Hematopoietic multipotent progenitor cell (in vitro differentiated cells): Measurements from ENCODE around the gene F11R. TPM values are rescaled to one million over a fixed set of nuclear protein-coding genes. Genes with fewer than 3 reads are reported as not detected.
"Not testable (repeated sequence)": the region's sequence is repeated elsewhere in the genome, so short reads cannot be mapped to it uniquely, and the experiment has no call there.

Experiments used
- DNase-seq, 3 donors: peaks; one replicate each; pipeline ENCODE4 v3.0.0-alpha.2; 2011 to 2015; ENCODE audit warnings: low read depth in 2 of 3, low spot score in 2 of 3
- total RNA-seq: library from RNA; depleted of rRNA; stranded (reverse); fragments of >200 nt; gene quantifications from one replicate; pipeline ENCODE4 v1.2.3, GENCODE V29; 2012

The F11R gene
- total RNA-seq, 1 donor = 98.0 TPM

GRCh38 chr1:161016683-161017082, 4.3 kb downstream of the F11R start:
- not testable (repeated sequence) for DNase-seq

DNA sequence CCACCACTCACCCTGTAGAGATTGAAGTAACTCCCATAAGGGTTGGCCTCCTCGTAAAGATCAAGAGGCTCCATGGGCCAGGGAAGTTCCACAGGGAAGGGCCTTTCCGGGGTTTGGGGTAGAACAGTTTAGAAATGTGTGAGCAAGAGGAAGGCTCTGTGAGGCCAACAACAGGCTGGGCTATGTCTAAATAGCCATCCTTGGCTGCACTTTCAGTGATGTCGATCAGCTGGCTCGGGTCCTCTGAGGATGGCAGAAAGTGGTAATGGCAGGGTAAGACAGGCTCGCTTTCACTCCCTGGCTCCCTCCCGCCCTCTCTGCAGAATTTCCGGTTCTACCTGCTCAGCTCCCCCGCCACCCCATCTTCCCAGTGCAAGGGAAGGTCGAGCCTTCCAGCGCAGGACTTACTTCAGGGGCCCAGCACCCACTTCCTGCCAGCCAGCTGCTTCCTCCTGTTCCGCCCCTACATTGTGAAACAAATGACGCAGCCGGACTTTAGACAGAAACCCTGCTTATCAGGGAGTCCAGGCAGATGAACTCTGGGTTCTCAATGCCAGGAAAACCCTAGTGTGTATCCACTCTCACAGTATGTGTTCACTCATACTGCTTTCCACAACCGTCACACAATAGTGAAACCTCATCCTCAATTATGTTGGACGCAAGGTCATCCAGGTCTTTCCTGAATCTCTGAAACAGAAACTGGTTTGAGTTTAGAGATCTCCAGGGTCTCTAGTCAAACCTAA, 7.3 kb downstream of the F11R start:
- DNase-seq = peak in 2 of 3 donors; percentile 93 to 99

DNA sequence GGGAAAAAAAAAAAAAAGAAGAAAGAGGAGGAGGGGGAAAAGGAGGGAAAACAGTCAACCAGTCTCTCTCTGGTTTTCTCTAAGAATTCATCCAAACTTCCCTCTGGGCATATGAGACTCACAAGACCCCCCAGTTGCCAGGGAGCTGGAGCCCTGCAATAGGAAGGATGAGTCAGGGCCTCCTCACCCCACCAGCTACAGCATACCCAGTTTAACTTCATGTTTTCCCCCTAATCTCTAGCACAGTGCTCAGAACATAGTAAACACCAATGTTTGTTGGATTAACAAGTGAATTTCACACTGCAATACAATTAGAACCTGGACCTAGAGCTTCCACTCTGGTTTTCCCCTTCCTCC, 7.8 kb downstream of the F11R start:
- DNase-seq = peak in 2 of 3 donors; percentile 41 to 67

DNA sequence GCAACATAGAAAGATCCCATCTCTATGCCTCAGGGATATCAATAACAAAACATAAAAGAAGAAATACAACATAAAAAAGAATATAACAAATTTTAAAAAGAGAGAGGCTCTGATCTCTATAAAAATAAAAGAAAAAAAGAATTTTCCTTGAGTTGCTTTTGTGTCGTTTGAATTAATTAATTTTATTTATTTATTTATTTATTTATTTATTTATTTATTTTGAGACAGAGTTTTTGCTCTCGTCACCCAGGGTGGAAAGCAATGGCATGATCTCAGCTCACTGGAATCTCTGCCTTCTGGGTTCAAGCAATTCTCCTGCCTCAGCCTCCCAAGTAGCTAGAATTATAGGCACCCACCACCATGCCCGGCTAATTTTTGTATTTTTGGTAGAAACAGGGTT, 8.5 kb downstream of the F11R start:
- no peak for DNase-seq

DNA sequence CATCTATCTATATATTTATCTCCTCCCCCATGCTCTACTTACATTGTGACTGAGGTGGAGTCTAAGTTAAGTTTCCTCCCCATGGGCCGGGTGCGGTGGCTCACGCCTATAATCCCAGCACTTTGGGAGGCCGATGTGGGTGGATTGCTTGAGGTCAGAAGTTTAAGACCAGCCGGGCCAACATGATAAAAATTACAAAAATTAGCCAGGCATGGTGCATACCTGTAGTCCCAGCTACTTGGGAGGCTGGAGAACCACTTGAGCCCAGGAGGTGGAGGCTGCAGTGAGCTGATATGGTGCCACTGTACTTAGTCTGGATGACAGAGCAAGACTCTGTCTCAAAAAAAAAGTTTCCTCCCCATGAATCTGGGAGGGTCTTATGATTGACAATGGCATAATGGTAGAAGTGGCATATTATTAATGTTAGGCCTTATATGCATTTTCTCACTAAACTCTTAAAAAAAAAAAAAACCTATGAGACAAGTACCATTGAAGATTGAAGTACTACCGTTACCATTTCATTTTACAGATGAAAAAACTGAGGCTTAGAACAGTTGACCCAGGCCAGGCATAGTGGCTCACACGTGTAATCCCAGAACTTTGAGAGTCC, 11.2 kb downstream of the F11R start:
- DNase-seq = no peak

GRCh38 chr1:161008869-161009510, 12.0 kb downstream of the F11R start:
- DNase-seq = no peak

DNA sequence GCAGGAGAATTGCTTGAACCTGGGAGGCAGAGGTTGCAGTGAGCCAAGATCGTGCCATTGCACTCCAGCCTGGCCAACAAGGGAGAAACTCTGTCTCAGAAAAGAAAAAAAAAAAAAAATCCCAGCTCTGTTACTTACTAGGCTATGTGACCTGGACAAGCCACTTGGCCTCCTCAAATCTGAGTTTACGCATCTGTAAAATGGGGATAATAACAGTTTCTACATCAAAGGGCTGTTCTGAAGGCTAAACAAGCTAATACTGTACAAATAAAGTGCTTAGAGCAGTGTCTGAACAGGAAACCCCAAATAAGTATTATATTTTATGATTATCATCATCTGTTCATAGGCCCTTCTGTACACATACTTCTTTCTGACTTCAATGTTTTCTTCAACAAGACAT, 13.6 kb downstream of the F11R start:
- DNase-seq = no peak

GRCh38 chr1:161006563-161006962, 14.4 kb downstream of the F11R start:
- no peak for DNase-seq

- DNase-seq = no peak
Measured at GRCh38 chr1:161001525-161001924, 19.4 kb downstream of the F11R start.

- no peak for DNase-seq
Measured at GRCh38 chr1:161000736-161001480, 20.0 kb downstream of the F11R start.

DNA sequence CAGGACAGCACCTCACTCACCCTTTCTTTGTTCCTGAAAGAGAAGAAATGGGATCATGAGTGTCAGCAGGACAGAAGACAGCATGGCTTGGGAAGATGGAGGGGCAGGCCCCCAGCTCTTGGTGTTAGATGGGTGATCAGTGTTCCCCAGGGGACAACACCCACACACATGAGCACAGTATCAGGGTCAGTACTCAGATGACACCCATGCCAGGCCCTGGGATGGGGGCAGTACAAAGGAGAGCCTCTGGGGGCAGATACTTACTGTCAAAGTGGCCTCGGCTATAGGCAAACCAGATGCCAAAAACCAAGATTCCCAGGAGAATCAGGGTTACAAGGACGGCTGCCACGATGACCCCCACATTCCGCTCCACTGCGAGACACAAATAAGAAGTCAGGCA, 21.6 kb downstream of the F11R start:
- no peak for DNase-seq

GRCh38 chr1:160997323-160998038, 23.5 kb downstream of the F11R start:
- DNase-seq = peak in 1 of 3 donors; percentile 67

GRCh38 chr1:160996178-160996577, 24.8 kb downstream of the F11R start:
- DNase-seq = no peak

DNA sequence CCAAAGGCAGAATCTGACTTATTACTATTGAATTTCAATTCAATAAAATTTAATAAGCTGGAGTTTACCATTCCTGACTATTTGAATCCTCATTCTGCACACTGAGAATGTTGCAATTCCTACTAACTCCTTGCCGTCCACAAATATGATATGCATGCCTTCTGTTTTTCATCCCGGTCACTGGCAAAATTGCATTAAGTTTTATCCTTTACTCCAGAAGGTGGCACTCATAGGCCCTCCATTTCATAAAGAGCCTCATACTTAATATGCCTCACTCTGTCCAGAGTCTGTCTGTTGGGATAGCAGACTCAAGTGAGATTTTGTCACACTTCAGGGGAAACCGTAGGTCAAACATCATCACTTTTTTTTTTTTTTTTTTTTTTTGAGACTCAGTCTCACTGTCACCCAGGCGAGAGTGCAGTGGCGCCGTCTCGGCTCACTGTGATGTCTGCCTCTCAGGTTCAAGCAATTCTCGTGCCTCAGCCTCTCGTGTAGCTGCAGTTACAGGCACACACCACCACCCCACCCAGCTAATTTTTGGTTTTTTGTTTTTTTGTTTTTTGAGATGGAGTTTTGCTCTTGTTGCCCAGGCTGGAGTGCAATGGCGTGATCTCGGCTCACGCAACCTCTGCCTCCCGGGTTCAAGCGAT, 27.3 kb downstream of the F11R start:
- peak in 2 of 3 donors; percentile 39 to 41 for DNase-seq

GRCh38 chr1:160992036-160992435, 28.9 kb downstream of the F11R start:
- not testable (repeated sequence) for DNase-seq

DNA sequence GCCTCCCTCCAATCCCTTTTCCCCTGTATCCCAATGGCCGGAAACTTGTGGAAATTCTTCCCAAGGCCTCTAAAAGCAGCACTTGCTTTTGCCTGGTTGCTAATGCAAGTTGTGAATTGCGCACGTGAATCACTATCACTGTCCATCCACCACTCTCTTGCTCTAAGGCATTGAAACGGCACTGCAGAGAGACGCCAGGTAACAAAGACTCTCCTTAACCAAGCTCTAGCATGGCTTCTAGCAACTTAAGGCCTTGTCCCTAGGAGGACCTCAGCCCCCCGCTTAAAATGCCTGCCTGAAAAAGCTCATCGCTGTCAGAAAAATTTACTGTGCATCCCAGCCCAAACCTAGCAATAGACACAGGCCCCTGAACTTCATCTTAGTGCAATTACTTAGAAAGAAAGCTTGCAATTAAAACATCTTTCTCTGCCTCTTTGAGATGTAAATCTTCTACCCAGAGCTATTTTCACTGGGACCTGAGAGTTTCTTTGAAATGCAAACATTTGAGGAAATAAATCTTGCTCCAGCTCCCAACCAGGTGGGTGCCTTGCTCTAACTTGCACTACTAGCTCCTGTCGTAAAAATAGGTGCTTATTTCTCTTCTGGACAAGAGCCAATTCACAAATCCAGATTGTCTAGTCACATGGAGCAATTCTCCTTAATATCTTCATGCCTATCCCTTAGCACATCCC, 33.4 kb downstream of the F11R start:
- DNase-seq = no peak

DNA sequence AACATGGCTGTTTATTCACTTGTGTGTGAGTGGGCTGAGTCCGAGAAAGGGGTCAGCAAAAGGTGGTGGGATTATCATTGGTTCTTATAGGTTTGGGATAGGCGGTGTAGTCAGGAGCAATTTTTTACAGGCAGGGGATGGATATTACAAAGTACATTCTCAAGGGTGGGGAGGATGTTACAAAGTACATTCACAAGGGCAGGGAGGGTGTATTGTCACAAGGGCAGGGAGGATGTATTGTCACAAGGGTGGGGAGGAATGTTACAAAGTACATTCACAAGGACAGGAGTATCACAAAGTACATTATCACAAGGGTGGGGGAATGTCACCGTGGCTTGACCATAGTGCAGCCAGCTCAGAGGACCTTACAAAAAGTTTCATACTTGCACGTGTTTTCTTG, 35.2 kb downstream of the F11R start:
- DNase-seq = no peak

GRCh38 chr1:160981584-160982411, 39.2 kb downstream of the F11R start:
- DNase-seq = peak in 2 of 3 donors; percentile 25 to 52

DNA sequence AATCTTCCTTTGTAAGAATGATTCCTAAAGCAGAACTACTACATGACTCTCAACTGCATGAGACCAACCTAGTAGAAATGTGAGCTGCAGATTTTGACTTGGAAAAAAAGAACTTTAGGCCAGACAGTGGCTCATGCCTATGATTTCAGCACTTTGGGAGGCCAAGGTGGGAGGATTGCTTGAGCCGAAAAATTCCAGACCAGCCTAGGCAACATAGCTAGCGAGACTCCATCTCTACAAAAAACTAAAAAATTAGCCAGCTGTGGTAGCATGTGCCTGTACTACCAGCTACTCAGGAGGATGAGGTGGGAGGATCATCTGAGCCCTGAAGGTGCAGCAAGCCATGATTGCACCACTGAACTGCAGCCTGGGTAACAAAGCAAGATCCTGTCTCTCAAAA, 41.7 kb downstream of the F11R start:
- no peak for DNase-seq
